OCI-LY7 (cell line): Measurements from ENCODE around the gene SLC5A12.

Experiments used
- CTCF ChIP-seq: fragments of 200-600 bp; sonication (generic); conservative IDR thresholded peaks from 2 replicates; pipeline ENCODE4 v1.5.1; 2014; ENCODE audit warnings: mild to moderate bottlenecking, antibody characterized with exemption, low read length, moderate library complexity, mixed read lengths
- EZH2phosphoT487 ChIP-seq: fragments of 200-600 bp; sonication (generic); IDR thresholded peaks from 2 replicates; pipeline ENCODE4 v1.6.1; 2018; ENCODE audit warnings: low read depth, borderline replicate concordance, mild to moderate bottlenecking, mixed run types, antibody characterized with exemption, low read length, moderate library complexity, mixed read lengths

- TF ChIP-seq CTCF (no peak), EZH2phosphoT487 (no peak)
Measured at GRCh38 chr11:26620282-26621045, 101.4 kb downstream of the SLC5A12 start.
